Fibroblast of villous mesenchyme (primary cell): ENCODE results near the gene IFNGR2. TPM values are rescaled to one million over a fixed set of nuclear protein-coding genes. Genes with fewer than 3 reads are reported as not detected.
A peak's percentile ranks its signal among the peaks of the same experiment; 100 is the strongest.

Source experiments
- DNase-seq: peaks from one replicate; pipeline ENCODE4 v3.0.0-alpha.2; 2010; ENCODE audit warnings: low read depth
- H3K4me3 ChIP-seq: 2 replicates; pipeline ENCODE4 v1.5.1; 2011; ENCODE audit warnings: low read depth, mild to moderate bottlenecking, low read length
- total RNA-seq: library from RNA; depleted of rRNA; stranded (reverse); fragments of >200 nt; gene quantifications from 2 replicates; pipeline ENCODE4 v1.2.3, GENCODE V29; 2012
- TF ChIP-seq, protein P1 (sequence below): IDR thresholded peaks from 2 replicates; pipeline ENCODE4 v1.5.1; 2012; ENCODE audit warnings: low read depth, mild to moderate bottlenecking, low read length; ENCODE audit not compliant: insufficient read depth

IFNGR2 gene
- total RNA-seq, 1 donor = 69.1 TPM

DNA sequence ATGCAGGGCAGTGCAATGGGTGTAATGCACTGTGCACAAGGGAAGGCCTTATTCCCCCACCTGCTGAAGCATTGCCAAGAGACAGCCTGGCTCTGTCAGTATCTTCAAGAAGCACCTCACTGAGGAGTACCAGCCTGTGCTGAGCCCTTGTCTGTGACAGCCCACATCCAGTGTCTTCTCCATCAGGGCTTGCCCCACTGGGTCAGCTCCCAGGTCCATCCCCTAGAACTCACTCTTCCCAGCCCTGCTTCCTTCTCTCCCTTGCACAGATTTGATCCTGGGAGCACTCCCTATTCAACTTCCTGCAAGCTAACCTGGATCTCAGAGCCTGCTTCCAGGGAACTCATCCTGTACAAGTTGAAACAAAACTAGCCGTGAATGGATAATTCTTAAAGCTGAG, 33.6 kb upstream of the IFNGR2 start:
- no peak for DNase-seq
- TF ChIP-seq, protein P1, sequence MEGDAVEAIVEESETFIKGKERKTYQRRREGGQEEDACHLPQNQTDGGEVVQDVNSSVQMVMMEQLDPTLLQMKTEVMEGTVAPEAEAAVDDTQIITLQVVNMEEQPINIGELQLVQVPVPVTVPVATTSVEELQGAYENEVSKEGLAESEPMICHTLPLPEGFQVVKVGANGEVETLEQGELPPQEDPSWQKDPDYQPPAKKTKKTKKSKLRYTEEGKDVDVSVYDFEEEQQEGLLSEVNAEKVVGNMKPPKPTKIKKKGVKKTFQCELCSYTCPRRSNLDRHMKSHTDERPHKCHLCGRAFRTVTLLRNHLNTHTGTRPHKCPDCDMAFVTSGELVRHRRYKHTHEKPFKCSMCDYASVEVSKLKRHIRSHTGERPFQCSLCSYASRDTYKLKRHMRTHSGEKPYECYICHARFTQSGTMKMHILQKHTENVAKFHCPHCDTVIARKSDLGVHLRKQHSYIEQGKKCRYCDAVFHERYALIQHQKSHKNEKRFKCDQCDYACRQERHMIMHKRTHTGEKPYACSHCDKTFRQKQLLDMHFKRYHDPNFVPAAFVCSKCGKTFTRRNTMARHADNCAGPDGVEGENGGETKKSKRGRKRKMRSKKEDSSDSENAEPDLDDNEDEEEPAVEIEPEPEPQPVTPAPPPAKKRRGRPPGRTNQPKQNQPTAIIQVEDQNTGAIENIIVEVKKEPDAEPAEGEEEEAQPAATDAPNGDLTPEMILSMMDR = no peak
- no peak overlapping the region for H3K4me3 ChIP-seq

DNA sequence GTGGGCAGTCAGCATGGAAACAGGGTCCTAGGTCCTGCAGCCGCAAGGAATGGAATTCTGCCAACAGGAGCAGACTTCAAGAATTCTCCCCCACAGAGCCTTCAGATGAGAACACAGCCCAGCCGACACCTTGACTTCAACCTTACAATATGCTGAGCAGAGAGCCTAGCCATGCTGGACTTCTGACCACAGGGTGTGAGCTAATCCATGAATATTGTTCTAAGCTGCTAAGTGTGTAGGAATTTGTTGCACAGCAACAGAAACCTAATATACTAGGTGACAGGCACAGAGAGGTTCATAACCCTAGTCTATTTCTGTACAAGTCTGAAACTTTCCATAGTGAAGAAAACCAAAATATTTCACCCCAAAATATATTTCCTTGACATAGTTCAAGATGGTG, 32.9 kb upstream of the IFNGR2 start:
- DNase-seq = no peak
- TF ChIP-seq, protein P1 = no peak
- no peak overlapping the region for H3K4me3 ChIP-seq

DNA sequence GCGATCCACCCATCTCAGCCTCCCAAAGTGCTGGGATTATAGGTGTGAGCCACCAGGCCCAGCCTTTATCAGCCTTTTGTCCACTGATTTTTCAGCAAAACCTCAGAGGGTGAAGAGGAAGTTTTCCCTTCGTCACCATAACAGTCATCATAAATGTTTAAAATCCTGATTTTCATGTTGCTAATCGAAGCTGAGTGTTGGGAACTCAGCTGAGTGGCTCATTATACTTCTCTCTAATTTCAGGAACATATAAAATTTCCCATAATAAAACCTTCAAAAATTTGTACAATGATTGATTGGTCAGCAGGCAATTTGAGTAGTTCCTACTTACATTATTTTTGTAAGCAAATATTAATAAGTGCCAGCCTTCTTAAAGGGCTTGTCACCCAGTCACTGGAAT, 31.8 kb upstream of the IFNGR2 start:
- TF ChIP-seq, protein P1 = no peak
- no peak overlapping the region for H3K4me3 ChIP-seq
- DNase-seq = no peak

DNA sequence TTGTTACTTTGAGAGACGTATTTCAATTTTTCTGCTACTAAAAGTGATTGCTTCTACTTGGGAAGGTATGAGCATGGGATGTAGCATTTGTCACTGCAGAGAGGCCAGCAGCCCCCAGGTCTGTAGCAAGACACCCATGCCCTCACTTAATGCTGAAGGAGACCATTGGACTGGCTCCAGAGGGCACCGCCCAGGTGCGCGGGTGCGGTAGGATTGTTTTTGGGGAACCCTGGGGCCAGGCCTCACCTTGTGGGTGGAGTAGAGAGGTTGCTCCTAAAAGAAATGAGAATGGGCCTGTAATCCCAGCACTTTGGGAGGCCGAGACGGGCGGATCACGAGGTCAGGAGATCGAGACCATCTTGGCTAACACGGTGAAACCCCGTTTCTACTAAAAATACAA, 30.6 kb upstream of the IFNGR2 start:
- no peak overlapping the region for H3K4me3 ChIP-seq
- DNase-seq = no peak
- TF ChIP-seq, protein P1 = no peak

DNA sequence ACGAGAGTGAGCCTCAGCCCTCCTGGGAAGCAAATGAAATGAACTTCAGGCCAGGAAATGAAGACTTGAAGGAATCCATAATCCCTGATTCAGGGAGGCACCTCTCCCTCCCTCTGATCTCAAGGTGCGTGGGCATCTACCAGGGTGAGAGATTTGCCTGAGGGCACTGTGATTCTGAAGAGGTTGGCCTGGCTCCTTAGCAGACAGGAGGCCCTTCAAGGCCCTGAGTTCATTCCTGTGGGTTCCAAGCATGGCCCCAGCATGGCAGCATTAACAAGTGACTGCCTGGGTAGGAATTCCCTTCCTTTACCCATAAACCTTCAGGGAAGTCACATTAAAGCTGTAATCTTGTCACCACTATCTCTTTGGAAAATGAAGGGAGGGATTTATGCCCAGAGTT, 29.8 kb upstream of the IFNGR2 start:
- no peak overlapping the region for H3K4me3 ChIP-seq
- DNase-seq = no peak
- TF ChIP-seq, protein P1 = no peak

DNA sequence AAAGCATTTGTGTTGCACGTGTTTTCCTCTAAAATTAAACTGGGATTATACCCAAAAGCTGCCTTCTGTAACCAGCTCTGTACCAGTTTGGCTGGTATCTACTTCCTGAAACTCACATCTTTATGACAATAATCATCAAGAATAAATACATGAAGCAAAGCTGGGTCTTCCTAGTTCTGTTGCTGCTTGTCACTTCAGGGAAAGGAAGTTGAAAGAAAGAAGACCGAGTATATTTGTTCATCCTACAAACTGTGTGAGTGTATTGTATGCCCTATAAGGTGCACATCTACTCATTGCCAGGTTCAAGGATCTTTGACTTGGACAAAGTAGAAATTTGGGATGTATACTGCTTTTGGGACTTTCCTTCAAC, 29.1 kb upstream of the IFNGR2 start:
- TF ChIP-seq, protein P1 = no peak
- no peak for DNase-seq
- H3K4me3 ChIP-seq = no peak overlapping the region

DNA sequence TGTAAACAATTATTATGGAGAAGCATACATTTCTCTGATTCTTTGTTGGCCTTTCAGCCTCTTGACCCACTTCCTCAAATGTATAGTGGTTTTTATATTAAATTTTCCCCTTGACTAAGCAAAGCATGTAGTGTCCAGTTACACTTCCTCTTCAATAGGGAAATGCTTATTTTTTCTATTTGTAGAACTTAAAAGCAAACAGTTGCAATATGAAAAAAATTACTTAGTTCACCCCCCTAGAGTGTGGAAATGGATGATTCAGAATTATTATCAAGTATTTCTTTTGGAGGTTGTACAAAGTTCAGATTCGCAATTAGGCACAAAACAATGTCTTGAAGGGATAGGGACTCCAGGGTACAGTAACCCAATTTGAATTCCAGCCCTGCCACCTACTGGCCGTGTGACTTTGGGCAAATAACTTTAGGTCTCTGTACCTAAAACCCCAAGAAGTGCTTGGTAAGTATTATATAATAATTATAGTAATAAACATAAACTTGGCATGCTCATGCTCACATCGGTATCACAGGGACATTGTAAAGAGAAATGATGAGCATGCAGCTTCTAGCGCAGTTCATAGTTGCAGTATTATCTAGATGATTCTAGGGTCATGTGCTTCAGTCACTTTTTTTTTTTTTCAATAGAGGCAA, 28.6 kb upstream of the IFNGR2 start:
- H3K4me3 ChIP-seq = no peak overlapping the region
- TF ChIP-seq, protein P1 = peak; percentile 69
- peak; percentile 66 for DNase-seq
